B cell (primary cell): ENCODE data around the gene C10orf105. TPM values are rescaled to one million over a fixed set of nuclear protein-coding genes. Genes with fewer than 3 reads are reported as not detected.

ENCODE experiments used
- ATAC-seq: fragments of 200-7000 bp; cut with Tn5 transposase; one replicate; pipeline ENCODE4 v1.10.0; 2021; ENCODE audit warnings: low read depth, mild to moderate bottlenecking, moderate number of reproducible peaks, moderate library complexity
- CTCF ChIA-PET: fragments of 350-600 bp; sonication (Branson Sonifier 250); formaldehyde crosslinking; loops from one replicate; lab custom pipeline; 2021; ENCODE audit warnings: antibody characterized with exemption, inconsistent platforms; lab: Charles Lee
- POLR2A ChIA-PET: fragments of 350-600 bp; sonication (Branson Sonifier 250); formaldehyde crosslinking; loops from one replicate; lab custom pipeline; 2021; ENCODE audit warnings: antibody characterized with exemption; lab: Charles Lee
- DNase-seq: peaks from one replicate; pipeline ENCODE4 v3.0.0; 2013
- H2AFZ ChIP-seq: 2 replicates; pipeline ENCODE4 v1.6.1; 2012; ENCODE audit warnings: mild to moderate bottlenecking, low read depth, low read length; ENCODE audit not compliant: insufficient read depth, poor library complexity, severe bottlenecking
- H3K27ac ChIP-seq, 2 donors: 1 replicate in 1 of 2; 2 replicates in 1 of 2; pipeline ENCODE4 v1.5.1; 2012 to 2013; ENCODE audit warnings: low read length in 2 of 2, mild to moderate bottlenecking in 2 of 2, moderate library complexity in 1 of 2
- H3K27me3 ChIP-seq, 4 experiments: fragments of 200-600 bp in 1 of 4; sonication (generic) in 1 of 4; replicated peaks in 1 of 4; 1 replicate in 2 of 4; 2 replicates in 2 of 4; pipeline versions ENCODE4 v1.6.1 to v1.7.0; 2013 to 2016; ENCODE audit warnings: low read length in 3 of 4, mild to moderate bottlenecking in 2 of 4, mixed read lengths in 1 of 4, moderate library complexity in 1 of 4; ENCODE audit not compliant: insufficient read depth in 4 of 4, control insufficient read depth in 3 of 4; ENCODE audit errors: control extremely low read depth in 1 of 4
- H3K36me3 ChIP-seq, 2 experiments: replicated peaks in 1 of 2; 1 replicate in 1 of 2; 2 replicates in 1 of 2; pipeline versions ENCODE4 v1.6.1 to v1.7.1; 2013; ENCODE audit warnings: low read length in 1 of 2; ENCODE audit not compliant: insufficient read depth in 2 of 2, control insufficient read depth in 1 of 2; ENCODE audit errors: control extremely low read depth in 1 of 2, extremely low read depth in 1 of 2
- H3K4me1 ChIP-seq, 2 donors: fragments of 200-600 bp in 1 of 2; sonication (generic) in 1 of 2; 1 replicate in 1 of 2; 2 replicates in 1 of 2; pipeline versions ENCODE4 v1.5.1 to v1.6.1; 2013 to 2017; ENCODE audit warnings: low read length in 2 of 2; ENCODE audit not compliant: control insufficient read depth in 2 of 2, insufficient read depth in 2 of 2
- H3K4me2 ChIP-seq: replicated peaks from 2 replicates; pipeline ENCODE3; 2012; ENCODE audit warnings: mild to moderate bottlenecking, low read depth, low read length; ENCODE audit not compliant: poor library complexity, severe bottlenecking
- H3K4me3 ChIP-seq, 5 experiments: fragments of 200-600 bp in 1 of 5; sonication (generic) in 1 of 5; 1 replicate in 3 of 5; 2 replicates in 2 of 5; pipeline versions ENCODE4 v1.5.1 to v1.7.0; 2011 to 2016; ENCODE audit warnings: low read length in 4 of 5, mild to moderate bottlenecking in 4 of 5, low read depth in 2 of 5, control low read depth in 1 of 5, moderate library complexity in 1 of 5; ENCODE audit not compliant: insufficient read depth in 1 of 5; ENCODE audit errors: control extremely low read depth in 1 of 5, extremely low read depth in 1 of 5
- H3K79me2 ChIP-seq: fragments of 200-600 bp; sonication (generic); one replicate; pipeline ENCODE4 v1.6.0; 2016; ENCODE audit warnings: low read length; ENCODE audit not compliant: control insufficient read depth, insufficient read depth
- H3K9ac ChIP-seq: fragments of 200-600 bp; sonication (generic); 2 replicates; pipeline ENCODE4 v1.6.1; 2017; ENCODE audit warnings: mild to moderate bottlenecking, low read length, moderate library complexity
- H3K9me3 ChIP-seq, 3 donors: one replicate each; pipeline versions ENCODE4 v1.6.1 to v1.7.1; 2013; ENCODE audit warnings: low read length in 2 of 3; ENCODE audit not compliant: control insufficient read depth in 2 of 3, insufficient read depth in 1 of 3; ENCODE audit errors: control extremely low read depth in 1 of 3
- H4K20me1 ChIP-seq: 2 replicates; pipeline ENCODE4 v1.6.0; 2012; ENCODE audit warnings: mild to moderate bottlenecking, low read length; ENCODE audit not compliant: insufficient read depth, control insufficient read depth, poor library complexity, severe bottlenecking
- H3K27ac Mint-ChIP-seq: one replicate; pipeline ENCODE4 v1.8.0; 2021; ENCODE audit warnings: mixed read lengths
- H3K27me3 Mint-ChIP-seq: one replicate; pipeline ENCODE4 v1.8.0; 2021; ENCODE audit warnings: mixed read lengths
- H3K4me1 Mint-ChIP-seq: one replicate; pipeline ENCODE4 v1.8.0; 2021; ENCODE audit warnings: mixed read lengths
- H3K4me3 Mint-ChIP-seq: one replicate; pipeline ENCODE4 v1.8.0; 2021; ENCODE audit warnings: mixed read lengths
- H3K9me3 Mint-ChIP-seq: one replicate; pipeline ENCODE4 v1.8.0; 2022; ENCODE audit warnings: mixed read lengths; ENCODE audit not compliant: insufficient read depth
- EZH2 ChIP-seq: IDR thresholded peaks from 2 replicates; pipeline ENCODE4 v1.6.1; 2012; ENCODE audit warnings: borderline replicate concordance, low read depth, mild to moderate bottlenecking, moderate library complexity, low read length; ENCODE audit not compliant: insufficient read depth, poor library complexity, severe bottlenecking
- WGBS: methylation state at CpG from one replicate; pipeline ENCODE4 v1.1.5; 2013; ENCODE audit warnings: missing lambda C conversion rate; ENCODE audit not compliant: insufficient coverage; 5-methylcytosine and 5-hydroxymethylcytosine counted together
- intact Hi-C: fragments of 100-400 bp; cut with micrococcal nuclease; formaldehyde crosslinking; loops from one replicate; pipeline ENCODE4 v1.10.0; 2022
- polyA plus RNA-seq: library from polyadenylated mRNA; depleted of rRNA; stranded (reverse); fragments of >200 nt; gene quantifications from 2 replicates; pipeline ENCODE4 v1.2.3, GENCODE V29; 2012
- total RNA-seq, 2 donors: library from RNA; stranded (reverse); fragments of 120-200 nt in 1 of 2; gene quantifications; 1 replicate in 1 of 2; 2 replicates in 1 of 2; pipeline versions ENCODE4 v1.2.3 to v1.2.4, GENCODE V29; 2013 to 2022
- TF ChIP-seq, protein P1 (sequence below): fragments of 200-600 bp; IDR thresholded peaks from one replicate; pipeline ENCODE4 v1.8.0; 2022; ENCODE audit warnings: antibody characterized with exemption, mild to moderate bottlenecking

C10orf105 gene
- total and polyA plus RNA-seq, 2 donors (not counting 1 experiment from before 2014, with no cell fraction given) = 0.03 TPM; not detected in 1

DNA sequence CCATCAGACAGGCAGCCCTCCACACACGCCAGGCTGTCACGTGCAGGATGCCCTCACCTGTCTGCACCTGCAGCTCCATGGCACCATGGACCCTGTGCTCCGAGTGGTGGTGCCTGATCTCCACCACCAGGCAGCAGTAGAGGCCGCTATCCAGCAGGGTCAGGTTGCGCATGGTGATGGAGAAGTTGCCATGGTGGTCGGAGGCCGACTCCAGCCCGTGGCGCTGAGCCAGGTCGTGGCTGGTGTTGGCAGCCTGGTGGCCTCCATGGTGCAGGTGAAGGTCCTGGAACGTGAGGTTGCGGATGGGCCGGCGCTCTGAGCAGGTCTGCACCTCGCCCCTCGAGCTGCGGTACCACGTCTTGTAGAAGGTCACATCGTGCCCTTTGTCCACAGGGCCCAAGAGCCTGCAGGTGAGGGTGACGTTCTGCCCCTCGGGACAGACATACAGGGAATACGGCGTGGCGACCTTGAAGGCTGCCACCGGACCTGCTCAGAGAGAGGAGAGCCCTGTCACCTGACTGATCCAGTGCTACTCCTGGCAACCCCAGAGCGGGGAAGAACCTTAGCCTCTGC, 42.0 kb upstream of the C10orf105 start:
- intact Hi-C loops = no loop called here
- DNase-seq (no peak), ATAC-seq (no peak)
- Histone ChIP-seq H3K4me3 (no peak overlapping the region), H3K4me1 (peaks cover 17 to 57% of the 10 kb centered on the region in 2 donors), H3K79me2 (peaks cover 33% of the 10 kb centered on the region), H3K4me2 (no peak overlapping the region), H3K27me3 (no peaks in the 10 kb centered on the region), H3K36me3 (peaks cover 0 to 40% of the 10 kb centered on the region in 2 experiments), H4K20me1 (no peaks in the 10 kb centered on the region), H3K9me3 (no peaks in the 10 kb centered on the region), H3K27ac (no peak overlapping the region), H2AFZ (no peak overlapping the region), H3K9ac (no peak overlapping the region)
- Mint-ChIP-seq H3K4me1 (peaks cover 62% of the 10 kb centered on the region), H3K27me3 (no peaks in the 10 kb centered on the region), H3K4me3 (no peak overlapping the region), H3K27ac (no peak overlapping the region), H3K9me3 (no peaks in the 10 kb centered on the region)
- WGBS = 97% methylated on average over 25 of the region's 26 CpGs
- TF ChIP-seq, protein P1, sequence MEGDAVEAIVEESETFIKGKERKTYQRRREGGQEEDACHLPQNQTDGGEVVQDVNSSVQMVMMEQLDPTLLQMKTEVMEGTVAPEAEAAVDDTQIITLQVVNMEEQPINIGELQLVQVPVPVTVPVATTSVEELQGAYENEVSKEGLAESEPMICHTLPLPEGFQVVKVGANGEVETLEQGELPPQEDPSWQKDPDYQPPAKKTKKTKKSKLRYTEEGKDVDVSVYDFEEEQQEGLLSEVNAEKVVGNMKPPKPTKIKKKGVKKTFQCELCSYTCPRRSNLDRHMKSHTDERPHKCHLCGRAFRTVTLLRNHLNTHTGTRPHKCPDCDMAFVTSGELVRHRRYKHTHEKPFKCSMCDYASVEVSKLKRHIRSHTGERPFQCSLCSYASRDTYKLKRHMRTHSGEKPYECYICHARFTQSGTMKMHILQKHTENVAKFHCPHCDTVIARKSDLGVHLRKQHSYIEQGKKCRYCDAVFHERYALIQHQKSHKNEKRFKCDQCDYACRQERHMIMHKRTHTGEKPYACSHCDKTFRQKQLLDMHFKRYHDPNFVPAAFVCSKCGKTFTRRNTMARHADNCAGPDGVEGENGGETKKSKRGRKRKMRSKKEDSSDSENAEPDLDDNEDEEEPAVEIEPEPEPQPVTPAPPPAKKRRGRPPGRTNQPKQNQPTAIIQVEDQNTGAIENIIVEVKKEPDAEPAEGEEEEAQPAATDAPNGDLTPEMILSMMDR = no peak
- TF ChIP-seq EZH2 = no peak
- ChIA-PET POLR2A (no interaction called here), CTCF (no interaction called here)

DNA sequence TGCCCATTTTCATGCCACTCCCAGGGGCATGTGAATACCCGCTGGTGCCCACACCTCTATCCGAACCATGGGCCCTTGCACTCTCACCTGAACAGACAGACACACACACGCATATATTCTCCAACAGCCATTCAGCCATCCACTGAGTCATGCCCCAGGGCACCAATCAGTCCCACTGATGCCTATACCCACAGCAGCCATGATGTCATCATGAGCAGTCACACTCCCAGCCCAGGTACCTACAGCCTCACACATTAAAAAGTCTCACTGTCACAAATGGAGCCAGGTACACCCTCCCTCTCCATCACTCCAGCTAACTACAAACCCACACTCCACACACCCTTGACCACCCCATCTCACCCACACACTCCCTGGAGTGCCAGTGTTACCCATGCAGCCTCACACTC, 41.5 kb upstream of the C10orf105 start:
- Mint-ChIP-seq H3K27me3 (no peaks in the 10 kb centered on the region), H3K27ac (peak overlapping the region; percentile 1), H3K4me3 (no peak overlapping the region), H3K4me1 (peaks cover 64% of the 10 kb centered on the region), H3K9me3 (no peaks in the 10 kb centered on the region)
- Histone ChIP-seq H3K79me2 (peaks cover 27% of the 10 kb centered on the region), H4K20me1 (no peaks in the 10 kb centered on the region), H3K27me3 (no peaks in the 10 kb centered on the region), H3K4me2 (no peak overlapping the region), H3K36me3 (peaks cover 0 to 39% of the 10 kb centered on the region in 2 experiments), H3K4me1 (peaks cover 17 to 57% of the 10 kb centered on the region in 2 donors), H3K9me3 (no peaks in the 10 kb centered on the region), H2AFZ (no peak overlapping the region), H3K9ac (no peak overlapping the region), H3K27ac (no peak overlapping the region), H3K4me3 (no peak overlapping the region)
- WGBS = 94% methylated on average over 3 of the region's 3 CpGs
- ChIA-PET POLR2A (no interaction called here), CTCF (no interaction called here)
- TF ChIP-seq, protein P1 = no peak
- no peak for TF ChIP-seq EZH2
- intact Hi-C loops = no loop called here
- ATAC-seq = no peak
- no peak for DNase-seq
